Transverse colon (tissue), 4 donors: ENCODE measurements around the gene PARL. TPM values are rescaled to one million over a fixed set of nuclear protein-coding genes. Genes with fewer than 3 reads are reported as not detected.
"Not testable (repeated sequence)": the region's sequence is repeated elsewhere in the genome, so short reads cannot be mapped to it uniquely, and the experiment has no call there.

Experiments
- DNase-seq: peaks from one replicate; pipeline ENCODE4 v3.0.0-alpha.2; 2019
- H3K27ac ChIP-seq, 4 donors: fragments of 200-600 bp; sonication (generic); 2 replicates each; pipeline ENCODE4 v1.5.1; 2016 to 2018; ENCODE audit warnings: inconsistent platforms in 4 of 4
- H3K27me3 ChIP-seq: fragments of 200-600 bp; sonication (generic); 2 replicates; pipeline ENCODE4 v1.5.1; 2017; ENCODE audit warnings: inconsistent platforms
- H3K36me3 ChIP-seq, 4 donors: fragments of 200-600 bp; sonication (generic); 2 replicates each; pipeline ENCODE4 v1.5.1; 2017 to 2019; ENCODE audit warnings: inconsistent platforms in 4 of 4
- H3K4me1 ChIP-seq, 4 donors: fragments of 200-600 bp; sonication (generic); 2 replicates each; pipeline ENCODE4 v1.5.1; 2017 to 2020; ENCODE audit warnings: inconsistent platforms in 4 of 4
- H3K4me3 ChIP-seq, 4 donors: fragments of 200-600 bp; sonication (generic); 1 replicate in 1 of 4; 2 replicates in 3 of 4; pipeline versions ENCODE4 v1.5.1 to v1.6.1; 2017 to 2019; ENCODE audit warnings: inconsistent platforms in 4 of 4
- H3K9me3 ChIP-seq, 2 donors: fragments of 200-600 bp; sonication (generic); 2 replicates each; pipeline ENCODE4 v1.5.1; 2017 to 2019; ENCODE audit warnings: inconsistent platforms in 2 of 2
- EP300 ChIP-seq: sonication (generic); formaldehyde crosslinking; IDR thresholded peaks from one replicate; pipeline ENCODE4 v1.6.1; 2017; ENCODE audit warnings: antibody characterized with exemption, low read depth
- POLR2A ChIP-seq: fragments of 450-650 bp; IDR thresholded peaks from one replicate; pipeline ENCODE4 v1.6.1; 2016; ENCODE audit warnings: antibody characterized with exemption, mild to moderate bottlenecking, moderate library complexity
- POLR2AphosphoS5 ChIP-seq, 3 donors: sonication (generic); formaldehyde crosslinking; IDR thresholded peaks; one replicate each; pipeline ENCODE4 v1.6.1; 2016; ENCODE audit warnings: antibody characterized with exemption in 3 of 3
- WGBS, 2 donors: methylation state at CpG; one replicate each; pipeline ENCODE4 v1.1.5; 2018; ENCODE audit warnings: low coverage in 1 of 2; 5-methylcytosine and 5-hydroxymethylcytosine counted together
- in situ Hi-C, 4 donors: fragments of 200-750 bp; cut with MboI; loops; one replicate each; pipeline versions ENCODE4 v1.15.0 to v1.15.1; 2017; ENCODE audit warnings: low sequenced_read_pairs in 3 of 4, low pct_ligation_motif_present in 1 of 4, low pct_unique_long_range_greater_than_20kb in 1 of 4
- intact Hi-C: fragments of 100-400 bp; cut with DNase I; formaldehyde crosslinking; loops from one replicate; pipeline ENCODE4 v1.15.1; 2023; ENCODE audit warnings: low total_unique reads
- total RNA-seq, 4 donors: library from RNA; depleted of rRNA; stranded (reverse); fragments of >200 nt; gene quantifications; one replicate each; pipeline ENCODE4 v1.1.0, GENCODE V29; 2016
- TF ChIP-seq, protein P1 (sequence below), 5 experiments: fragments of 200-600 bp in 3 of 5; fragments of 450-650 bp in 2 of 5; sonication (generic) in 3 of 5; IDR thresholded peaks; 1 replicate in 2 of 5; 2 replicates in 3 of 5; pipeline ENCODE4 v1.5.1; 2016 to 2017; ENCODE audit warnings: antibody characterized with exemption in 5 of 5, inconsistent platforms in 3 of 5, mild to moderate bottlenecking in 2 of 5, moderate library complexity in 1 of 5

The PARL gene
- total RNA-seq, 4 donors from 2014 or later, result 27.3 to 61.3 (median 48.8) TPM

DNA sequence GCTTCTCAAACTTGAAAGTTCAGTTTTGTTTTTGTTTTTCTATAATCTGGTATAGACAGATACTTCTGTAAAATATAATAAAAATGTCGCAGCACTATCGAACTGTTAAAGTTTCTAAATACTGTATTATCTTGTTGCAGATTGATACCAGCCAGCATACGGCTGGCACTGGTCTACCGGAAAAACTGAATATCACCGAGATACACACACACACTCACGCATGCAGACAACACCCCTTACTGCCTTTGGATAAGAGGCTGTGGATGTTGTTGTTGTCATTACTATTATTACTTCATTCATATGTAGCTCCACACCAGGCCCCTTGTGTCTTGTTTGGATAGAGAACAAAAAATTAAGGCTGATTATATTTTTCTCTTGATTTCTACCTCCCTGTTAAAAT lies 91.7 kb downstream of the PARL start:
- Histone ChIP-seq H3K27me3 (no peaks in the 10 kb centered on the region), H3K9me3 (no peaks in the 10 kb centered on the region), H3K4me1 (no peaks in the 10 kb centered on the region), H3K4me3 (no peak overlapping the region), H3K36me3 (peaks cover 0 to 8% (median 3%) of the 10 kb centered on the region in 4 donors), H3K27ac (no peak overlapping the region)
- TF ChIP-seq POLR2AphosphoS5 (IDR thresholded peaks at IDR 0.05) (no peak), POLR2A (no peak), EP300 (no peak)
- TF ChIP-seq, protein P1, sequence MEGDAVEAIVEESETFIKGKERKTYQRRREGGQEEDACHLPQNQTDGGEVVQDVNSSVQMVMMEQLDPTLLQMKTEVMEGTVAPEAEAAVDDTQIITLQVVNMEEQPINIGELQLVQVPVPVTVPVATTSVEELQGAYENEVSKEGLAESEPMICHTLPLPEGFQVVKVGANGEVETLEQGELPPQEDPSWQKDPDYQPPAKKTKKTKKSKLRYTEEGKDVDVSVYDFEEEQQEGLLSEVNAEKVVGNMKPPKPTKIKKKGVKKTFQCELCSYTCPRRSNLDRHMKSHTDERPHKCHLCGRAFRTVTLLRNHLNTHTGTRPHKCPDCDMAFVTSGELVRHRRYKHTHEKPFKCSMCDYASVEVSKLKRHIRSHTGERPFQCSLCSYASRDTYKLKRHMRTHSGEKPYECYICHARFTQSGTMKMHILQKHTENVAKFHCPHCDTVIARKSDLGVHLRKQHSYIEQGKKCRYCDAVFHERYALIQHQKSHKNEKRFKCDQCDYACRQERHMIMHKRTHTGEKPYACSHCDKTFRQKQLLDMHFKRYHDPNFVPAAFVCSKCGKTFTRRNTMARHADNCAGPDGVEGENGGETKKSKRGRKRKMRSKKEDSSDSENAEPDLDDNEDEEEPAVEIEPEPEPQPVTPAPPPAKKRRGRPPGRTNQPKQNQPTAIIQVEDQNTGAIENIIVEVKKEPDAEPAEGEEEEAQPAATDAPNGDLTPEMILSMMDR (IDR thresholded peaks at IDR 0.05), result no peak
- intact Hi-C loops (no loop called here), in situ Hi-C loops (no loop called here)
- WGBS, 2 donors, result 87 to 94% methylated on average over 6 of the region's 6 CpGs
- no peak for DNase-seq

DNA sequence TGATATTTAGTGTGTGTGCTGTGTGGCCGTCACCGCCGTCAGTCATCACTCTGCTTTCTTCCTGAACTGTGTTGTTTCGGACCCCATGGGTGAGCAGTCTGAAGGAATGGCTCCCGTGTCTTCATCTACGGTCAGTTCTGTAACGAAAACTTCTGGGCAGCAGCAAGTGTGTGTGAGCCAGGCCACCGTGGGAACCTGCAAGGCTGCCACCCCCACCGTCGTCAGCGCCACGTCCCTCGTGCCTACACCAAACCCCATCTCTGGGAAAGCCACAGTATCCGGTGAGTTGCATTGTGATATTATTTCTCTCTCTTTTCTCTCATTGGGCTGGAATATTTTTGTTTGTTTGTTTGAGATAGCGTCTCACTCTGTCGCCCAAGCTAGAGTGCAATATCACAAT lies 94.0 kb downstream of the PARL start:
- no peak overlapping the region for H3K27ac ChIP-seq
- H3K27me3 ChIP-seq, result no peaks in the 10 kb centered on the region
- intact Hi-C loops, result no loop called here
- no peaks in the 10 kb centered on the region for H3K4me1 ChIP-seq
- TF ChIP-seq, protein P1 (IDR thresholded peaks at IDR 0.05), result no peak
- TF ChIP-seq EP300 (no peak), POLR2AphosphoS5 (IDR thresholded peaks at IDR 0.05) (no peak), POLR2A (no peak)
- 95 to 100% methylated on average over 2 to 16 of the region's 16 CpGs for WGBS, 2 donors
- DNase-seq, result no peak
- peaks cover 0 to 18% (median 7%) of the 10 kb centered on the region in 4 donors for H3K36me3 ChIP-seq
- H3K4me3 ChIP-seq, result no peak overlapping the region
- in situ Hi-C loops, result no loop called here
- no peaks in the 10 kb centered on the region for H3K9me3 ChIP-seq

DNA sequence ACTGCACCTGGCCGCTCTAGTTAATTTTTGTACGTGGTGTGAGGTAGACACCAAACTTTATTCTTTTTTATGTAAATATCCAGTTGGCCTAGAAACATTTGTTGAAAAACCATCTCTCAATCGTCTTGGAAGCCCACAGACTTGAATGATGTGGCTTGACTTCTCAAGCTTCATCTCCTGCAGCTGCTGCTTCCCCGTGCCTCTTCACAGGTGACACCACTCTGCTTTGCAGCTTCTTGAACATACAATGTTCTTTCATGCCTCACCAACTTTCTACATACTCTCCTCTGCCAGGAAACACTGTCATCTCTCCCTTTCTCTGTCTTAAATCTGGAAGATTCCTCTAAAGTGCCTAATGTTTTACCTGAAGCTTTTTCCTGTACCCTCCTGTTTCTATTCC lies 94.9 kb downstream of the PARL start:
- in situ Hi-C loops (no loop called here), intact Hi-C loops (no loop called here)
- no peak for TF ChIP-seq EP300
- TF ChIP-seq, protein P1 (IDR thresholded peaks at IDR 0.05), result no peak
- TF ChIP-seq POLR2AphosphoS5 (IDR thresholded peaks at IDR 0.05), result no peak
- no peaks in the 10 kb centered on the region for H3K4me1 ChIP-seq
- whole genome bisulfite sequencing, 2 donors, result 89 to 91% methylated on average over 3 to 4 of the region's 4 CpGs
- no peak overlapping the region for H3K27ac ChIP-seq
- no peak for DNase-seq
- H3K27me3 ChIP-seq, result no peaks in the 10 kb centered on the region
- no peak overlapping the region for H3K4me3 ChIP-seq
- peaks cover 0 to 21% (median 7%) of the 10 kb centered on the region in 4 donors for H3K36me3 ChIP-seq
- no peaks in the 10 kb centered on the region for H3K9me3 ChIP-seq

DNA sequence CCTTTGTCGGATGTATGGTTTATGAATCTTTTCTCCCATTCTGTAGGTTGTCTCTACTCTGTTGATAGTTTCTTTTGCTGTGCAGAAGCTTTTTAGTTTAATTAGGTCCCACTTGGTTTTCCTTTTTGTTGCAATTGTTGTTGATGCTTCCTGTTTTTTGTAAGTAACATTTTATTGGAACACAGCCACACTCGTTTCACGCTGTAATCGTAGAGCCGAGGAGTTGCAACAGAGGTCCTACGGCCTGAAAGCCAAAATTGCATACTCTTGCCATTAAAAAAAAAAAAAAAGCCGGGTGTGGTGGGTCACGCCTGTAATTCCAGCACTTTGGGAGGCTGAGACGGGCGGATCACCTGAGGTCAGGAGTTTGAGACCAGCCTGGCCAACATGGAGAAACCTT lies 100.2 kb downstream of the PARL start:
- H3K4me3 ChIP-seq, intact Hi-C loops, H3K9me3 ChIP-seq, H3K27ac ChIP-seq, in situ Hi-C loops, DNase-seq, H3K4me1 ChIP-seq, H3K27me3 ChIP-seq: not testable (repeated sequence)
- 72 to 84% methylated on average over 8 to 10 of the region's 10 CpGs for WGBS, 2 donors
- peaks cover 0 to 48% (median 10%) of the 10 kb centered on the region in 4 donors for H3K36me3 ChIP-seq

DNA sequence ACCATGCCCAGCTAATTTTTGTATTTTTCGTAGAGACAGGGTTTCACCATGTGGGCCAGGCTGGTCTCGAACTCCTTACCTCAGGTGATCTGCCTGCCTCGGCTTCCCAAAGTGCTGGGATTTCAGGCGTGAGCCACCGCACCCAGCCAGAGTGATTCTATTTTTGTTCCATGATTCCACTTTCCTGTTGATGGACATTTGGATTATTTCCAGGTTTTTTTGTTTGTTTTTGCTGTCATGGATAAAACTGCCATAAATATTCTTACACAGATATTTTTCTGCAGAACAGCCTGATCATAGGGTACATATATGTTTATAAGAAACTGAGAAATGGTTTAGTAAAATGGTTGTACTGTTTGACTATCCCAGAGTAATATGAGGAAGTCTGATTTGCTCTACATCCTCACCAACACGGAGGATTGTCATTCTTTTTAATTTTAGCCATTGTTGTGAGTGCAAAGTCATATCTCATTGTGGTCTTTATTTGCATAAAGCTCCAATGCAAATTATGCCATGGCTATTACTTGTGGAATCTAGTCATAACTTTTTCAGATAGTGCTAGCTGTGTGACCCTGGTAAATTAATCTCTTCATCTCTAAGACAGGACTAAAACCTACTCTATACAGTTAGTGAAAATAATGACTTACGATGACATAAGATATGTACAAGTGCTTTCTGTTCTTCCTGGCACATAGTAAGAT lies 102.0 kb downstream of the PARL start:
- TF ChIP-seq, protein P1 (IDR thresholded peaks at IDR 0.05), result no peak
- TF ChIP-seq EP300 (no peak), POLR2AphosphoS5 (IDR thresholded peaks at IDR 0.05) (no peak), POLR2A (no peak)
- no peaks in the 10 kb centered on the region for H3K9me3 ChIP-seq
- no peak for DNase-seq
- in situ Hi-C loops, result no loop called here
- WGBS, 2 donors, result 86 to 90% methylated on average over 7 of the region's 7 CpGs
- H3K4me3 ChIP-seq, result no peak overlapping the region
- no peaks in the 10 kb centered on the region for H3K4me1 ChIP-seq
- peaks cover 0 to 55% (median 15%) of the 10 kb centered on the region in 4 donors for H3K36me3 ChIP-seq
- no peaks in the 10 kb centered on the region for H3K27me3 ChIP-seq
- H3K27ac ChIP-seq, result no peak overlapping the region
- intact Hi-C loops, result no loop called here
